Activated T-cell treated with anti-CD3 and anti-CD28 coated beads for 48 hours (primary cell): Measurements from ENCODE around the gene ZDHHC11.
"Not testable (repeated sequence)": the region's sequence is repeated elsewhere in the genome, so short reads cannot be mapped to it uniquely, and the experiment has no call there.

Source experiments
- DNase-seq: peaks from one replicate; pipeline ENCODE4 v3.0.0-alpha.2; 2020; ENCODE audit warnings: low read depth

Gene ZDHHC11

DNA sequence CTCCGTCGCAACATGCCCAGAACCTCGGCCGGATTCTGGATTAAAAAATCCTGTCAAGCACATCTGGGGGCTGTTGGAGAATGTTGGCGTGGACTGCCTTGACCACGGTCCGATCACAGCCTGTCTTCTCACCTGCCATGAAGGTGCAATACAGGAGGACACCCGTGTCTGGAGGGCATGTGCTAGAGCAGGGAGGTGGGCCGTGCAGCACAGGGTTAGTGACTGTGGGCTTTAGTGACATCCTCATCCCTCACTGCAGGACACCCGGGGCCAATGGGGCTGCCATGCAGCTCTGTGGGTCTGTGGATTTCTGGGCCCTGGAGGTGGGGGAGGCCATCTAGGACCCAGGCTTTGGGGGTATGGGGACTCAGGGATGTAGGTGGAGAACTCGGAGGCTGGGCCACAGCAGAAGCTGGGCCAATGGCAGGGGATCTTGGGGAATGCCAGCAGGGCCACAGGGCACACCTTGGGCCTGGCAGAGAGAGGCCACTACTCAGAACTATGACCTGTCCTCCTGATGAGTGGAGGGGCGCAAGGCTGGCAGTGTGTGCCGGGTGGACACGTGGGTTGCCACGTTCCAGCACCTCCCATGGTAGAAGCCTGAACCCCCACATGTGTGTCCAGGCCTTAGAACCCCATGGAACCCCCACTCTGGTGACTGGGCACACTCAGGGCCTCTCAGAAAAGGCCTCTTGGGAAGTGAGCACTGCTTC lies 89.6 kb downstream of the ZDHHC11 start:
- DNase-seq = no peak

DNA sequence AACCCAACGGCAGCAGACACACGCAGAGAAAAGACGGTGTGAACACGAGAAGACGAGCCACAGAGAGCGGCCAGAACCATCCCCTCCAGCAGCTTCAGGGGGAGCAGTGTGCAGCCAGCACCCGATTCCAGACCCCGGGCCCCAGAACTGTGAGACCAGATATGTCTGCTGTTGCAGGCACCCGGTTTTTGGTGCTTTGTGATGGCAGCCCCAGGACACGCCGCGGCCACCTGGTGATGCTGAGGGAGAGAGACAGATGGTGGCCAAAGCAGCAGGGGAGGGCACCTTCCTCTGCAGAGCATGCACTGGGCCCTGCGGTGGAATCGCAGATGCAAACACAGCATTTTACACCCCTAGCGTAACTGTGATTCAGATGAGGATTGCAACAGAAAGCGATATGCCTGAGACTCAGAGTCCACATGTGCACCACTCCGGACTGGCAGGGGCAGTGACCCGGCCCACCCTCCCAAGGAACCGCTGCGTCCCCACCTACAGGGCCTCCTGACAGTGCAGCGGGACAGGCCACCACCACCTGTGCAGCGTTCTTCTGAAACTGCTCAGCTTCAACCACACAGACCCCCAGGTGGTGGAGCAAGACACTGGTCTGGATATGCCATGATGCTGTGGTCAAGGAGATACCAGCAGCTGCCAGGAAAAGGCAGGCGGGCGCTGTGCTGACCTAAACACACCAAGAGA lies 90.3 kb downstream of the ZDHHC11 start:
- no peak for DNase-seq

DNA sequence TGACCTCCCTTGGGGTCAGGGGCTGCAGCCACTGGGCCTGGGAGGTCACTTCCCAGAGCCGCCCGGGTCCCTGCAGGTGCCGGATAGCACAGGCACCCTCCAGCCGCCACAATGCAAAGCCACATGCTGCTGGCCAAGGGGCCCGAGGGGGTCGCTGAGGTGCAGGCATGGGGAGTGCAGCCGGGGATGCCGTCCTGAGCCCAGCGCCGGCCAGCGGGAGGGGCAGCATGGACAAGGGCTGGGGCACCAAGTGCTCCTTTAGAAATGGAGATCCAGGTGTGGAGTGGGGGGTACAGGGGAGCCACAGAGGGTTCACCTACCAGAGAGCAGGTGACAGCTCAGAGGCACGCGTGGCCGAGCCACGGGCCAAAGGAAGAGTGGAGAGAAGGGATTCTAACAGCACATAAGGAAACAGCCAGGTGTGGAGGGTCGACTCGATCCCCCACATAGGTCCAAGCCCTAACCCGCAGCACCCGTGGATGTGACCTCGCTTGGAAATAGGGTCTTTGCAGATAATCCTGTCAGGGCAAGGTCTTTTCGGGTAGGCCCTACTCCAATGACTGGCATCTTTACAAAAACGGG lies 90.9 kb downstream of the ZDHHC11 start:
- DNase-seq = no peak

DNA sequence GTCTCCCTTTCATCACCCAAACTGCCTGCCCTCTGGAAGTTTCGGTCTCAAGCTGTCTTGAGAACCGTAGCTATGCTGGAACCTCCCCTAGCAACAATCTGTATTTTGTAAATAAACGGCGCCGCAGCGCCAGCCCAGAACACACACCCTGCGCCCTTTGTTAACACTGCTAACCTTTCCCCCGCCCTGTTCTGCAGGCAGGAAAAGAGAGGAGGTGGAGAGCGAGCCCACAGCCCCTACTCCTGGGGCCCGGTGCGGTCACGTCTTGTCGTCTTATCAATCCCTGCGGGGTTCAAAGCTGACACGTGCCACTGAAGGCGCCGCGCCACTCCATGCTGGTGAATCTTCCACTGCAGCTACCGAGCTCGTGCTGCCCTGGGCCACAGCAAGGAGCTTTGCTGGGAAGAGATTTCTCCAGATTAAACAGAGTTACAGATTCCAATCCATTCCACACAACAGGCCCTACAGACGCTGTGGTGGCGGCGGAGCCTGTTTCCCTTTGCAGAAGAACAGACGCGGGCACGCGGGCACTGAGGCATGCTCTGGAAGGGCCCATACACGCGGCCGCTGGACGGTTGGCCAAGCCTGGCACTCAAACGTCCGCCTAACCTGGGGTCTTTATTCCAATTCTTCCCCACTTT lies 91.6 kb downstream of the ZDHHC11 start:
- DNase-seq = no peak

DNA sequence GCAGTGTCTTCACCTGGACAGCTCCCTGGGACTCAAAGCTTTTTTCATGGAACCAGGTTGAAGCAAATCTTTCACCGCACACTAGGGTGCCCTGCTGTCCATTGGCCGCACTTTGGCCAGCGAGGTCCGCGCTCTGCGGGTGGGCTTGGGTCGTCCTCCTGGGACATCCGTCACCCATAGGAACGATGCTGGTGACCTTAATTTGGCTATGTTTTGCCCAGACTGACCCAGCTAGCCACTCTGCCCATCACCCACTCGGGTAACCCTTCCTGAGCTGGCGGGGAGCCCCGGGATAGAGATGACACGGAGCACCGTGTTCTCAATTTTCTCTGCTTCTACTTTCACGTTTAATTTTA lies 92.1 kb downstream of the ZDHHC11 start:
- no peak for DNase-seq

DNA sequence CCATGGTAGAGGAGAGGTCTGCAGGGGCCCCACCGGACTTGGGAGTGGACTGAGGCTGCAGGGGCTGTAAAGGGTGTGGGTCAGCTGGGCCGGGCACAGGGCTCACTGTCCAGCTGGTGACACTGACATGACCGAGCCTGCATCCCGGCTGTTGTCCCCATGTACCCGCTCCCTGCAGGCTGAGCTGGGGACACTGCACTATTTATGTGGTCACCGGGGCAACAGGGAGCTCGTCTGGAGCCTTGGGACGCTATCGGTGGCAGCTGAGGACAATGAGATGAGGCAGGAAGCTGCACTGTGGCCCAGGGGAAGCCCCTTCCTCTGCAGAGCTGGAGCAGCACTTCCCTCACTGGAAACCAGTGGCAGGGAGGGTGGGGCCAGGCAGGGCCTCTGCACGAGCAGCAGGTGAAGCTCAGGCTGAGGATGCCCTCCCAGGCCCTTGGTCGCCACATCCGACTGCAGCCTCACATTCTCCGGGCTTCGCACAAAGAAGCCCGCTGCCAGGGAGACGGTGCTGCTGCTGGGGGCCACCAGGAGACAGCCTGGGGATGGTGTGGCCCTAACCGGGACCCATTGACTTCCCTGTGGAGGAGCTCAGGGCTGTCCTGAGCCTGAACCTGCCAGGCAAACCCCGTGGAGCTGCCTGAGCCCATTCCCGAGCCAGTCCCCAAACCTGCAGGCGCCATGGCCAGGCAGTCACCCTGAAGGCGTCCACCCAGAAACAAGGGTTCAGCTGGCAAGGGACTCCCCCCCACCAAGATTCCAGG lies 92.7 kb downstream of the ZDHHC11 start:
- DNase-seq = no peak

DNA sequence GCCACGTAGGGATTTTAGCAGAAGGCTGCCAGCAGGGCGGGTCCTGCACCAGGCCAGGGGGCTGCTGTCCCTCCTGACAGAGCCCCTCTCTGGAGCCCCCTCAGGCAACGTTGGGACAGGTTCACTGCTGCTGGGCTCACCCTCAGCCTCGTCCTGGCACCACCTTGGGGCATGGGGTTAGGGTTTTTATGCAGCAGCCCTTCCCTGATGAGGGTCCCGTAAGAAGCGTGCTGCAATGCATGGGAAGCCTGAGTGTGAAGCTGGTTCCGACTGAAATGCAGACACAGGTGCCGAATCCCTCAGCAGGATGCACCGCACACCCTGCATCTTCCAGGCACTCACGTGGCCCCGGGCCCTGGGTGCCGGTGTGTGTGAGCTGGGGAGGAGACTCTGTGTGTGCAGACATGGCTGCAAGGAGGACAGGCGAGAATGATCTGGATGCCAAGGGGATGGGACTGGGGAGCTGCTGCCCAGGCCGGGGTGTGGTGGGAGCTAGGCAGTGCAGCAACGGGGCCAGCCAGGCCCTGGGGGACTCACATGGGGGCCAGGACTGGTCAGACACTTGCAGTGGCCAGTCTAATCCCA lies 93.3 kb downstream of the ZDHHC11 start:
- DNase-seq = no peak

DNA sequence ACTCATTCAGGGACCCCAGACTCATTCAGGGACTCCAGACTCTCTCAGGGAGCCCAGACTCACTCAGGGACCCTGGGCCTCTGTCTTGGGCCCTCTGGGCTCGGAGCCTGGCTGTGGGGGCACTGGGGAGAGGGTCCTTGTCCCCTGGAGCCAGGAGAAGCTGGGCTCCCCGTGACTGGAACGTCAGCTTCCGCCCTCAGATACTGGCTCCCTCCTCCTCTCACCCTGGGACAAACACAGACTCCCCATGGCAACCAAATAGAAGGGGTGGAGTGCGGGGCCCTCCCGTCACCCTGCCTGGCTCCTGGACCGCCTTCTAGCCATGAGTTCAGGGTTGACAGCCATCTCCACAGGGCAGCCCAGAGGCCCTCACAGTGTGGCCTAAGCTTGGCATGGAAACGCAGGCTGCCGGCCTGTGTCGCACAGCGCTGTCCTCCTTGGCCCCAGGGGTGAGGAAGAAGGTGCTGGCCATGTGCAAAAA lies 93.9 kb downstream of the ZDHHC11 start:
- DNase-seq = no peak

DNA sequence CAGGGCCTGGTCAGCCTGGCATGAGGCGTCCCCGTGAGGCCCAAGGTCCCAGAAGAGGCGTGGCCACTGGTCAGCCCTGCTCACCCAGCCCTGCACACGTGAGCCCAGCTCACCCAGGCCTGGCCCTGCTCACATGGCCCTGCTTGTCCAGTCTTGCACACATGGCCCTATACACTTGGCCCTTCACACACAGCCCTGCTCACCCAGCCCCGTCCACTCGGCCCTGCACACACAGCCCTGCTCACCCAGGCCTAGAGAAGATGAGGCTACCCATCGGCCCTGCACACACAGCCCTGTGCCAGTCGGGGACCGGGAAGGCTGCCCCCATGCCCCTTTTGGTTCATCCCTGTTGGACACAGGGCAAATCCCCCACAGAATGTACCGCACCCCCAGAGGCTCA lies 94.6 kb downstream of the ZDHHC11 start:
- no peak for DNase-seq

DNA sequence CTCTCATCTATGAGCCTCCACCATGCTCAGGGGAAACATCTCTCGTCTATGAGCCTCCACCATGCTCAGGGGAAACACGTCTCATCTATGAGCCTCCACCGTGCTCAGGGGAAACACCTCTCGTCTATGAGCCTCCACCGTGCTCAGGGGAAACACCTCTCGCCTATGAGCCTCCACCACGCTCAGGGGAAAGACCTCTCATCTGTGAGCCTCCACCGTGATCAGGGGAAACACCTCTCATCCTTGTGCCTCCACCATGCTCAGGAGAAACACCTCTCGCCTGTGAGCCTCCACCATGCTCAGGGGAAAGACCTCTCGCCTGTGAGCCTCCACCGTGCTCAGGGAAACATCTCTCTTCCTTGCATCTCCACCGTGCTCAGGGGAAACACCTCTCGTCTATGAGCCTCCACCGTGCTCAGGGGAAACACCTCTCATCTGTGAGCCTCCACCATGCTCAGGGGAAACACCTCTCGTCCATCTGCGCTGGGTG lies 96.6 kb downstream of the ZDHHC11 start:
- not testable (repeated sequence) for DNase-seq

DNA sequence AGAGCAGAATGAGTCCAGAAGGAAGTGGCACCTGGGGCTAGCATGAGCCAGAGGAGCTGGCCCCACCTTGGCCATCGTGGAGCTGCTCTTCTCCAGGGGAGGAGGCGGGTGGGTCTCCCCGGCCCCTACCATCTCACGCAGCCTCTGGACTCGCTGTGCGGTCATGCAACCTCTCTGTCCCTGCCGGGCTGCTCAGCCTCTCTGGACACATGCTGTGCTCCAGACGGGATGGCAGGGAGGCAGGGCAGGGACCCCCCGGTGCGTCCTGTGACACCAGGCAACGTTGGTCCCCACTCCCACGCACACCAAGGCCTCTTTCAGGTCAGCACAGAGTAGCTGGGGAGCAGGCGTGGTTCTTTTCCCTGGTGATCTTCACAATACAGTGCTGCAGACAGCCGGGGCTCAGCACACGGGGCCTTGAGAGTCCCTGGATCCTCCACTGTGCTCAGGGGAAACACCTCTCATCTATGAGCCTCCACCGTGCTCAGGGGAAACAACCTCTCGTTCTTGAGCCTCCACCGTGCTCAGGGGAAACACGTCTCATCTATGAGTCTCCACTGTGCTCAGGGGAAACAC lies 97.1 kb downstream of the ZDHHC11 start:
- DNase-seq = not testable (repeated sequence)

DNA sequence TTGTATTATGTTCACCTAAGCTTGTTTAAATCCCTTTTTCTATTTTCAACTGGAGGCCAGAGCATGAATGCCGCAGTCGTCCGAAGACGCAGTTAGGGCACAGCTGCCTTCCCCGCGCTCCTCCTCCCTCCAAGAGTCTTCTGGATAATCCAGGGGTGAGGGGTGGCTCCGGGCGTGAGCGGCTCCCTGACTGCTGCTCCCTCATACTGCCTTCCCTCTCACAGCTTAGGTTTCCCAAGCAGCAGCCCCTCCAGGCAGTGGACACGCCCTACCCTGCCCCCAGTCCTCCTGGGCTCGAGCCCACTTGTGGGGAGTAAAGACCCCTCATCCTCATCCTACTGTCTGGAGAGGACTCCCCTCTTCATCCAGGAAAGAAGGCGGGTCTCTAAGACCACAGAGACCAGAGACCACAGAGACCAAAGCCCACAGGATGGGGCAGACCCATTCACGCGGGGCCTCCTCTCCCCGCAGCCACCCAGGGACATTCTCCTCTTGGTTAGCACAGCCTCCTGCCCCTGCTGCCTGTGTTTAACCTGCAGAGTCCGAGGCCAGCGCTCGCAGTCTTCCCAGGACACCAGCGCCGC lies 98.2 kb downstream of the ZDHHC11 start:
- not testable (repeated sequence) for DNase-seq

DNA sequence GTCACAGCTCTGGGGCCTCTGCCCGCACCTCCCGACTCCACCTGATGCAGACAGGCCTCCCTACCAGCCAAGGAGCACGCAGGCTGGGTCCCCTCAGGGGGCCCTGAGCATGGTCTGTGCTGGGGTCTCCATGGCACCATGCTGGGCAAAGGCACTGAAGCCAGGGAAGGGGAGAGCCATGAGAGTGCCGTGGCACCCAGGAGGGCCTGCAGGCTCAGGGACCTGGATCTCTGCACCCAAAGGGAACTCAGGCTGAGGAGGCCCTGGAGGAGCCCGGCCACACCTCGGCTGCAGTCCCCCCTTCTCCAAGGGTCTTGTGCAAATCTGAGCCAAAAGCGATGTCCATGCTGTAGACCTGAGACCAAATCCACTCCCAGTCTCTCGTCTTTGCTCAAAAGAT lies 98.8 kb downstream of the ZDHHC11 start:
- DNase-seq = not testable (repeated sequence)

DNA sequence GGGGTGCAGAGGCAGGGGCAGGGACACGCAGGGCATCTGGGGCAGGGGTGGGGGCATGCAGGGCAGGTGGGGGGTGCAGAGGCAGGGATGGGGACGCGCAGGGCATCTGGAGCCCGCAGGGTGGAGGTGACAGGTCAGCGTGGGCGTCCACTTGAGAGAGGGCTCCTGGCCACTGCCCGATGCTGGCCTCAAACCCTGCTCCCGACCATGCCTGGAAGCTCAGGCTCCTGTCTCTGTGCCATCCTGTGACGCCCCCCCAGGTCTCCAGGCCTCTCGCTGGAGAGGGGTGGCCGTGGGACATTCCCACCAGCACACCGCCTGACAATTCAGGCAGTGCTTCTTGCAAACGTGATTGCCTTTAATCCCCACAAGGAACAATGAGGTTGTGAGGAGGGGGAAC lies 99.3 kb downstream of the ZDHHC11 start:
- no peak for DNase-seq

DNA sequence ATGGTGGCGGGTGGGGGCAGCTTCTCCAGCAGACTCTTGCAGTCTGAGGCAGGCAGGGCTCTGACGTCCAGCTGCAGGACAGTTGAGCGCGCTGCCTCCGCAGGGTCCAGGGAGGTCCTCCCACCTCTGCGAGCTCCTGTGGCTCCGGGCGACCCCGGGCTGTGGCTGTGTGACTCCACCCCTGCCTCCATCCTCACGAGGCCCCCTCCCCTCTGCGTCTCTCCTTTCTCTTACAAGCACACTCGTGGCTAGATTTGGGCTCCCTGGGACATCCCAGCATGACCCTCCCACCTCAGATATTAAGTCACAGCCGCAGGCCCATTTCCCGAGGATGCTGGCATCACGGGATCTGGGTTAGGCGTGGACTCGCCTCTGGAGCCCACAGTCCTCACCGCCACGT lies 100.6 kb downstream of the ZDHHC11 start:
- not testable (repeated sequence) for DNase-seq

DNA sequence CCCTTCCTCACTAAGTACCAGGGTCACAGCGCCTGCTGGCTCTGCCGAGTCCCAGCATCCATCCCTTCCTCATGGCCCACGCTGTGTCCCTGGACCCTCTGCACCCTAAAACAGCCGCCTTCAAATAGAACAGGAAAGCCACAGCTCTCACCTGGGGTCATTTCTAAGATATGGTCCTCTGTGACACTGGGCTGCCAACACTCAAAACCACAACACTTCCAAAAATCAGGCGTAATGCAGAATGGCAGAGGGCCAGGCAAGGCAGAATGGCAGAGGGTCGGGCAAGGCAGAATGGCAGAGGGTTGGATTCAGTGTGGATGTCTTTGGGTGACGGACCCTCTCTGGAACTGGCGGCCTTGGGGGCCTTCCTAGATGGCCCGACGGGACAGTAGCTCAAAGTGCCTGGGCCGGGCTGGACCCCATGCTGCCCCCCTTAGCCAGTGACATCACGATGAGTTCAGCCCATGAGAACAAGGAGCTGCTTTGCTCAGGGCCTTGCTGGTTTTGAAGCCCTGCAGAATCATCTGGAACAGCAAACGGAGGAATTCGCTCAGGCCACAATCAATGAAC lies 101.6 kb downstream of the ZDHHC11 start:
- no peak for DNase-seq

DNA sequence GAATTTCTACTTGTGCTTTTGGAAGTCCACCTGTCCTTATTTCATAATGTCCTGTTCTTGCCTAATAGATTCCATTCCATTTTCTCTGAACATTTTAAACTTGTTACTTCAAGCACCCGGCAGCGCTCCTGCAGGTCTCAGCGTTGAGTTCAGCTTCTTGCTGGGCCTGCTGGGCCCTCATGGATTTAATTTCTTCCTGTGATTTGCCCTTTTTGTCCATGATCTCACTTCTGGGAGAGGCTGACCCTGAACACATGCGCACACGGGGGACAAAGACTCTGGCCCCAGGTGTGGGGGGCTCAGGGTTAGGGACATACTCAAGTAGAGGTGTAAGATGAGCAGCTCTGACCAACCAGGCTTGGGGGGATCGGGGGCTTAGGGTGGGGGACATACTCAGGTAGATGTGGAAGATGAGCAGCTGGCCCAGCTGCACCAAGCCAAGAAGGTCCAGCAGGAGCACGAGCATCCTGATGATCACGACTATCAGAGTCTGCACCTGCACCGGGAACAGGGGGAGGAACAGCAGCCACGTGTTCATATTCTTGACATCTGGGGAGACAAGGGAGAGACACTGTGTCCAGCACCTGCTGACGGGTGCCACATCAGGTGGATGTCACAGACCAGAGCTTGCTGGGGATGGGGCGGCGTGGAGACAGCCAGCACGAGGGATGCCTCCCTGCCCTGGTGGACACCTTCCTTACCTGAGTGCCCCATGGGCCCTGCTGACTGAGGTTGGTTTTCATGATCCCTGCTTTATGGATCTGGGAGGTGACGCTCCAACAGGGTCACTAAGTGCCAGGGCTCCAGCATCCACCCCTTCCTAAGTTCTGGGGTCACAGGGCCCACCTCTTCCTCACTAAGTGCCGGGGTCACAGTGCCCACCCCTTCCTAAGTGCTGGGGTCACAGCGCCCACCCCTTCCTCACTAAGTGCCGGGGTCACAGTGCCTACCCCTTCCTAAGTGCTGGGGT lies 102.5 kb downstream of the ZDHHC11 start:
- DNase-seq = not testable (repeated sequence)

DNA sequence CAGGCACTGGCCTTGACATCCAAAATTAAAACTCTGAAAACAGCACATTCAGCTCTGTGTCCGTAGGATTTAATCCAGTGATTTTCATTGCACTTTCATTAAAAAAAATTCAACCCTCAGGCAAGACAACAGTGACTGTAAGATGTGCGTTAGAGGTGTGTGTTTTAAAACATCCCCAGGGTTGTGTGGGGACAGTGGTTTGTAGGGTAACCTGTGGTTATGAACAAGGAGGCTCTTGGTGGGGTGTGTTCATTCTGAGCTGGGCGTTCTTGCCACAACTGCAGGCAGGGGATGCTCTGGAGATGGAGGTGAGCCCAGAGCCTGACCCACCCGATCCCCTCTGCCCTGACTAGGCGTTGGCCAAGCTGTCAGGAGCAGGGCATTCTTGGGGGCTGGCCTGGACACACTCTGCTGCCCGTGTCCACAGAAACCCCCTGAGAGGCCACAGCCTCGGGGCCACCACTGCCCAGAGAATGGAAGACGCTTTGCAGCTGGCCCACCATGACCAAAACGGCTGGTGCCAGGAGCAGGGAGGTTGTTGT lies 103.4 kb downstream of the ZDHHC11 start:
- DNase-seq = not testable (repeated sequence)

DNA sequence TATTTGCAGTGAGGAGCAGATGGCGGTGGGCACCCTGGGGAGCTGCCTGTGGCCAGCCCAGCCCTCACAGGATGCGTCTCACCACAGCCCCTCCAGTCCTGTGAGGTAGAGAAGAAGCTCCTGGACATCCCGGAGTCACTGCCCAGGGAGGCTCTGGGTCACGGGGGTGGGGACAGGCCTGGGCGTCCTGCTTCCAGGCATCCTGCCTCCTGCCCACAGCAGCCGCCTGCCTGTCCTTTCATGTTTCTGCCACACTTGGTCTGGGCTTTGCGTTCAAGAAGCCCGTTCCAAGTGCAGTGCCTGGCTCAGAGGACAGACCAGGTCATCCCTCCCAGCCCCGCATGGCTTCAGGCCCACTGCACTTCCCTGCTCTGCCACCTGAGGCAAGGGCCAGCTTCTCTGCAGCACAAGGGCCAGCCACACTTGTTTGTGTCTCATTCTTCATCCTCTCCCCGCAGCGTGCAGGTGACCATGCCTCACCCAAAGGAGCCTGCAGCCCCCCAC lies 104.5 kb downstream of the ZDHHC11 start:
- DNase-seq = no peak
